HuH-7 (cell line): ENCODE measurements around the gene HHAT.
A peak's percentile ranks its signal among the peaks of the same experiment; 100 is the strongest.

Experiments used
- DNase-seq: peaks from one replicate; pipeline ENCODE4 v3.0.0; 2011; ENCODE audit warnings: low spot score

HHAT gene

DNA sequence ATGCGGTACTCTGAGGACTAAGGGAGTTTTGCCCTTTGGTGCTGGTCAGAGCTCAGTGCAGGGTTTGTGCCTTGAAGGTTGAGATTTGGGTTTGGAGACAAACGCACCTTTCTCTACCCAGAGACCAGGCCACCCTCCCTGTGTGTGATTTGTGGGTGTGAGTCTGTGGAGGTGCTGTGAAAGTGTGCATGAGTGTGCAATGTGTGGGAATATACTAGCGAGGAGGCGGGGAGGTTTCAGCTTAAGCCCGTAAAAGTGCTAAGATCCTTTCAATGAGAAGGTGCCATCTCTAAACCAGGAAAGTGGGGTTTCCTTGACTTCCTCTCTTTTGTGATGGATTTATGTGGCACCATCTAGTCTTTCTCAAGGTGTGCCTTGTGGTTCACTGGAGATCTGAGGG lies 225.7 kb downstream of the HHAT start:
- no peak for DNase-seq

DNA sequence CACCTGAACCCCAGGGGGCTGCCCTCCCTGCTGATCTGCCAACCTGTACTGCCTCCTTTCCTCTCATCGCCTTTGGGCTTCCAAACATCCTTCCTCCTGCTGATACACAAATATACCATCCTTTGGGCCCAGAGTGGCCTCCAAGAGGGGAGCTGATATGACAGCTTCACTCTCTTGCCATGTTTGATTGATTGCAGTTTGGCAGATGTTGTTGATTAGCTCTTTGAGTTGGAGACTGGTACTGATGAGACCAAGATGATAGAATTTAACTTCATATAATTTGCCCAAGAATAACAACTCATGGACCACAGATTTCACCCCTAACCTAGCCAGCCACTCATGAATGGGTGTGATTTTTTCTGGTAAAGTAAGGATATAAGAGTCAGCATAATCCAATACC lies 227.8 kb downstream of the HHAT start:
- no peak for DNase-seq

DNA sequence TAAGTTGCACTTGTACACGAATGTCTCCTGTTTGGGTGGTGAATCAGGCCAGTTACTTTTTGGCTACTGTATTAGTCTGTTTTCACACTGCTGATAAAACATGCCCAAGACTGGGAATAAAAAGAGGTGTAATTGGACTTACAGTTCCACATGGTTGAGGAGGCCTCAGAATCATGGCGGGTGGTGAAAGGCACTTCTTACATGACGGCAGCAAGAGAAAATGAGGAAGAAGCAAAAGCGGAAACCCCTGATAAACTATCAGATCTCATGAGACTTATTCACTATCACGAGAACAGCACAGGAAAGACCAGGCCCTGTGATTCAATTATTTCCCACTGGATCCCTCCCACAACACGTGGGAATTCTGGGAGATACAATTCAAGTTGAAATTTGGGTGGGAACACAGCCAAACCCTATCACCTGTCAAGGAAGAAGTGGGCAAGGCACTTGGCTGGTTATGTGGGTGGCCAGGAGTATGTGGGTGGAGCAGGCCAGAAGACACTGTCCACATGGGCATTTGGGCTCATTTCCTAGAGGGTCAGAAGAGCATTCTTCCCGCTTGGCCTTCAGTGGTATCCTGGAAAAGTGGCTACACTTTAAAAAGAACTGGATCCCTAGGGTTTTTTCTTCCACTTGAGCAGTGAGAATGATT lies 228.8 kb downstream of the HHAT start:
- DNase-seq = no peak

DNA sequence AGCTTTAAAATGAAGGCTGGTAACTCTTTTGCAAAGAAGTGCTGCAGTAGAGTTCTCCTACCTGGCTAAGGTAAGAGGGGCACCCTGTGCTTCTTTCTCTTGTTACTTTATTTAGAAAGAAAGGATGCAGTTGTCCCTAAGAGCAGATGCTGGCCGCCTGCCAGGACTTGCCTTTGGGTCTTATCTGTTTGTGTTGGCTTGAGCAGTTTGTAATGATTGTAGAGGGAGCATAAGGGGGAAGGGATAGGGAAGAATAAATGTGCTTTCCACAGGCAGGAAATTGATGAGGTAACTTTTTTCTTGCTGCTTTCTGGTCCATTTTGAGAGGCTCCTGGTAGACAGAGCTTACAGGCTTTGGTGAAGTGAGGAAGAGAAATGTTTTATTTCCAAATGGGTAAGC lies 229.6 kb downstream of the HHAT start:
- DNase-seq = no peak

DNA sequence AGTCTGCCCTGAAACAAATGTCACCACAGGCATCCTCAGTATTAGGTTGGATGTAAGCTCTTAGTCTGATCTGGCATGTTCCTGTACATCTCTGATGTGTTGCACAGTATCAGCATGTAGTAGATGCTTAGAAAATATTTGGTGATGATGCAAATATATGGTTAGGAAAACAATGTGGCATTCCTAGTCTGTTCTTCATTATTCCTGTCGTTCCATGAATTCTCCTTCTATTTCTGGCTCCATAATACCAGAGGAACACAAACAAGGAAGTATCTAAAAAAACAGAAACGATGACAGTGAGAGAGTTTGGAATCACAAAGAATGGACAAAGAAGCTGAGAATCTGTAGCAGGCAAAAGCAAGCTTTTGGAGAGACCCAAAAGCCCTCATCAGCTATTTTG lies 236.6 kb downstream of the HHAT start:
- no peak for DNase-seq

DNA sequence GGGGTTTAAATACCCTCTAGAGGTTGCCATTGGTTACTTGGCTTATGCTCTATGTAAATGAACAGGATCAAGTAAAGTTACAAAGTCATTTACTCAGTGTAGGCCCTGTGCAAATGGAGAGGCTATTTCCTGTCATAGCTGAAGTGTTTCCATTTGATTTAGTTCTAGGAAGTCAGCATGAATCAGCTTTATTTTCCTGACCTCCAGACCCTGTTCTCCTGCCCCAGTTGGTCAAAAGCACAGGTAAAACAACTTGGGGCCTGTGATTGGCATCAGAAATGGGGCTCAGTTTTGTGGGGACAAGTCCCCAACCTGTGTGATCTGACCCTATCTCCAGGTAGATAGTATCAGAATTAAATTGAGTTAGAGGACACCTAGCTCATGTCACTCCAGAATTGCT lies 239.9 kb downstream of the HHAT start:
- no peak for DNase-seq

DNA sequence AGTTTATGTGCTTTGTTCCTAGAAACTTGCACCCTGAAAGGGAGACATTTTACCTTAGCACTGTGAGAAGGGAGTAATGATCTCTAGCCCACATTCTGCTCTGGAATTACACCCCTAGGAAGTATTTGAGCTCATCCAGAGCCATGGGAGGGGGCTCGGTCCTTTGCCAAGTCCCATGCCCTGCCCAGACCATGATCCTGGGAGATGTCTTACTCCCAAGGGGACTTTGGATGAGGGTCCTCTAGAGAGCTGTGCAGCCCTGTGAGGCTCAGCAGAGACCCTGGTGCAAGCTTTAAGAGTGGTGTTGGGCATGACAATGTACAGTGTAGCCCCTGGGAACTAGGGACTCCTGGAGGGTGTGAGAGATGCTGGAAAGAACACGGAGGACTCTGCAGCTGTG lies 241.4 kb downstream of the HHAT start:
- DNase-seq = no peak

DNA sequence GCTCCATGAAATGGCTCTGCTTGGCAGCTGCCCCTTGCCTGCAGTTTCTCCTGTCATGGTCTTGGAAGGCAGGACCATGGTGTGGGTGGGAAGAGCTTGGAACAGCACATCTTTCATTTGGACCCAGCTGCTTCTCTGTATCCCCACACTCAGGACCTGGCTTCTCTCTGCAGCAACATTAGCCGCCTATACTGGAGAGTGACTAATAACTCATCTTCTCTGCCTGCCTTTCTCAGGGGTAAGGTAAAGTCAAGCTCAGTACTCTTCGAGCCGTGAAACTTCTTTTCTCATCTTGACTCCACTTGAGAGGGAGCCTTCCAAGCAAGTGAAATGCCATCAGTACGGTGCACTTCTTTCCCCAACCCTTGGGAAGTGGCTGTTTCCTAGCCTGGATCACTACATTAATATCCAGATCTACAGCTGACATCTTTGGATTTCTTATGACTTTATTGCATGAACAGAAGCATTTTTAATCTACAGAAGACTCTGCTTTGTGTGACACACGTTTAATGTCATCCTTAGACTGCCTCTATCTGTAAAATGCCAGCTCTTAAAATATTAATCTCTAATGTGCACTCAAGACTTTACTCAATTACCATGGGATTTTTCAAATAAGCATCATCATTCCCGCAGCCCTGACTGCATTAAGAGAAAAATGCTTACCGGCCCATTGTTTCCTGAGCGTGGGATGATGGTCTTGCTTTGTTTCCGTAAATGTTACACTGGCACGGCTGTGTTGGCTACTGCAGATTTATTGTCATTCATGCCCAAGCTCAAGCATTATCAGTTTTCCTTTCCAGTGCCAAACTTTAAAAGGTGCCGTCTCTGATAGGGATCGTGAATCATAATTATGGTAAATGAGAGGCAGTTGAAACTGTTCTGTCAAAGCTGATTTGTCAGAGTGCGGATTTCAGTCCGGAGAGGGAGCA lies 242.9 kb downstream of the HHAT start:
- DNase-seq = no peak

DNA sequence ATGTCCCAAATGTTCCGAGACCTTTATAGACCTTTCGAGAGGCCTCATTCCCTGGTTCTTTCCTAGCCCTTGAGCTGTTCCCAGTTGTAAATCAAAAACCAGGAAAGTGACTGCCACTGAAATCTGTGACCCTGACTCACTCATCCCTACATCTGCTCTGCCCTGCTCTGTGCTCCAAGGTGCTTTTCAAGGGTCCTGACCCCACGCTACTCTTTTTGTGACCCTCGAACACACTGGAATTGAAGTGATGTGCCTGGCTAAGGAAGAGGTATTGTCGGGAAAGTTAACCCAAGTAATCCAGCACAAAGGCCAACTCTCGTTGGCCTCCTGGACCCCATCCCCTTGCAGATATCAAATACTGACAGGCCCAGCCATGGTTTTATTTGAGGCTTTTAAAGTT lies 244.4 kb downstream of the HHAT start:
- no peak for DNase-seq

DNA sequence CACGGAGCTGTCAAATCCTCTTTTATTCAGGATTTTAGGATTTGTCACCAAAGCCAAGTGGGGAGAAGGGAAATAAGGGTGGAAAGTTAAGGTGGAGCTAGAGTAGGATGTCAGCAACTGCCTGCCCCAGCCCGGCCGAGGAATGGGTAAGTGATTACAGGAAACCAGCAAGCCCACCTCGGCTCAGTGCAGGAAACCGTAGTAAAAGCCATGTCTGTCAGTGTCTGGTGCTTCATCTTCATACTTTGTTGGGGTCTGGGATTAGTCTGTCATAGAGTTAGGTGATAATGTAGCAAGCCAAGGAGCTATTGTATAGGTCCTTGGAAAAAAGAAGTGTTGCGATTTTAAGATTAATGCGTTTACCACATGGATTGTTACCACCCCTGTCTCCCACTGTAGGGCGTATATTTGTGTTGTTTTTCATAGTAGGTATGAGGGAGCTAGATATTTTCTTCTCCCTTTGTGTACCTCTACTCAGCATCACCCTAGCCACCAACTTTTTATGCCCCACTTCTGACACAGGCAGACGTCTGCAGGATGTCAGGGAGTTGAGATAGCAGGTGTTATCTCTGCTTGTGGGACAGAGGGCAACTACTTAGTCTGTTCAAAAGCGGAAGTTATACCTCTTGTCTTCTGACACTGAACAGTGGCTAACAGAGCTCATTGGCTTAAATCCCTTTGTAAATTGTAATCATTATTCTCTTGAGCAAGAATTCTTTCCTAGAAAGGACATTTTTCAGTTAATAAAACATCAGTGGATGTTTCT lies 253.7 kb downstream of the HHAT start:
- DNase-seq = no peak

DNA sequence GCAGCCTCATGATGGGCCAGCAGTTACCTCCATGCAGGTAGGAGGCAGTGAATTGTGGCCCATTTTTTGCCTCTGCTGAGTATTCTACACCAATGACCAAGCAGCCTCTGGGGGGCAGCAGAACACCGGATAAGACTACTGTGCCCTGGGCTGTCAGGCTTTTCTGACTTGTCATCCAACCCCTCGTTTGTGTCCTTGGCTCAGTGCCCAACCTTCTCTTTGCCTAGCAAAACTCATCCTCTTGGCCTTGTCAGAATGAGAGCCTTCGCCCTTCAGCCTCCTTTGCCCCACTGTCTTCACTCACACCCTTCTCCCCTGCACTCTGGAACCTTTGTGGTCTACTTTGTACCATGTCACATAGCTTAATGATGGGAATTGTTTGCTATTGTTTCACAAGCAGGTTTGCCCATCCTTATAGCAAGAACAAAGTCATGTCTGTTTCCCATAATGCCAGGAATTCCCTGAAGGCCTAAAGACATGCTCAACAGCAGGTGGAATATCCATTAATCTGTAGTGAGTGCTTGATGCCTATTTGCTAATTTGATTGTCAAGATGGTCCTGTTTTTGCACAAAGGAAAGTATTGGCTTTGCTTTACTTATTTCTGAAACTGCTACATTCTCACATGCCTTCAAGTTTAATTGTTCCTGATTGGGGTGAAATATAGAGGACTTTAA lies 255.9 kb downstream of the HHAT start:
- peak; percentile 58 for DNase-seq

DNA sequence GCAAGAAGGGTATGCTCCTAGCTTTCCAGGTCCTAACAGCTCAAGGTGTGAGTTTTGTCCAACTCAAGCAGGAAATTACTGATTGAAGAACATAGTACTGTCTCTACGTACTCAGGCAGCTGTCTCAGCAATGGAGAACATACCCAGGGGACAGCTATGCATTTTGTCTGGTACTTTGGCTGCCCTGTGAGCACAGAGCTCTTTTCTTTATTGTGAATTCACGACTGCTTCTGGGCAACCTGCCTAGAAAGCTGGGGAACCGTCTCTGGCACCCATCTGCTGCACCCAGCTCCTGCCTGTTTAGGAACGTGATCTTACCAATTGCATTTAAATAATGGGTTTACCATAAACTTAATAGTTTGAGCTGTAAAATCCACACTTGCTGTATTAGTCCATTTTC lies 258.1 kb downstream of the HHAT start:
- no peak for DNase-seq

DNA sequence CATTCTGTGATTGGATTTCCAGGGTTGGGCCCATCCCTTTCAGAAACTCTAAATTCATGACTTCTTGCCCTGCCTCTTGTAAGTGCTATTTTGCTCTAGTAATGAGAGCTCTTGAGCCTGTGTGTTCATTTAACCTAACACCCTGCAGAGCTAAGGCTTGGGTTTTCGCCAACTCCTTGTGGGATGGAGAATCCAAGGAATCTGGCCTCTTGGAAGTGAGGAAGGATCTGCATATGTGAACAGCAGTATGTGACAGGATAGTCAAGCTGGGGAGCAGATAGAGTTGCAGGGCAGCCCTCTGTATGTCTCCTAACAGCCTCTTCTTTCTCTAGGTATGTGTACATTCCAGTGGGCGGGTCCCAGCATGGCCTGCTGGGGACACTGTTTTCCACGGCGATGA lies 258.9 kb downstream of the HHAT start:
- DNase-seq = no peak

DNA sequence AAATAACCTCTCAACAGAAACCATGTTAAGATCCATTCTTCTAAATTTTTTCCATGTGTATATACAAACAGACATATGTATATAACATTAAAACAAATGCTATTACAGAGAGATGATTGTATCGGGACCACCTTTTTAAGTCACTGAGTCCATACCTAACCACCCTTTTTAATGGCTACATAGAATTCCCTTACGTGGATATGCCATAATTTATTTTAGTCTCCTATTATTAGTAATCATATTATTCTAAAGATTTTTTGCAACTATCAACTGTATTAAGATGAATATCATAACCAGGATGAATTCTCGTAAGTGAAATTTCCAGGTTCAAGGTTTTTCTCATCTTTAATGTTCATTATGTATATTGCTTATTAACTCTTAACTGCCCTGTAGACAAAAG lies 259.7 kb downstream of the HHAT start:
- DNase-seq = no peak

DNA sequence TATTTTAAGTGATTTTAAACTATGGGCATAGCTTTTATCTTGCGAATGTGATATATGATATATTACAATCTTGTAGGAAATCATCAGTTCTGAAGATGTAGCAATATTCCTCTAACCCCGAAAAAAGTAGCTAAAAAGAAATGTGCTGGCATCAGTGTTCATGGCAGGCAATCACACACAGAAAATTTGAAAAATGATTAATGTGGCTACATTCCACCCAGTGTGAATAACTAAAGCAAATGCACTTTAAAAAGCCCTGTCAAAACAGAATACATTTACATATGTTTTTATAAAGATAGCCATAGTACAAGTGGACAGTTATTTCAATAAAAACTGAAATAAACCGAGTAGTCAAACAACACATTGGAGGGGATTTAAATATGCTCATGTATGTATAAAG lies 260.2 kb downstream of the HHAT start:
- no peak for DNase-seq

DNA sequence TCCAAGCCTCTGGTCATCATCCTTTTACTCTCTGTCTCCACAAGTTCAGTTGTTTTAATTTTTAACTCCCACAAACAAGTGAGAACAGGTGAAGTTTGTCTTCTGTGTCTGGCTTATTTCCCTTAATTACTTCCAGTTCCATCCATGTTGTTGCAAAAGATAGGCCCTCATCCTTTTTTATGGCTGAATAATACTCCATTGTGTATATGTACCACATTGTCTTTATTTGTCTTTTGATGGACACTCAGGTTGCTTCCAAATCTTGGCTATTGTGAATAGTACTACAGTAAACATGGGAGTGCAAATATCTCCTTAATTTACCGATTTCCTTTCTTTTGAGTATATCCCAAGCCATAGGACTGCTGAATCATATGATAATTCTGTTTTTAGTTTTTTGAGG lies 262.5 kb downstream of the HHAT start:
- DNase-seq = no peak

DNA sequence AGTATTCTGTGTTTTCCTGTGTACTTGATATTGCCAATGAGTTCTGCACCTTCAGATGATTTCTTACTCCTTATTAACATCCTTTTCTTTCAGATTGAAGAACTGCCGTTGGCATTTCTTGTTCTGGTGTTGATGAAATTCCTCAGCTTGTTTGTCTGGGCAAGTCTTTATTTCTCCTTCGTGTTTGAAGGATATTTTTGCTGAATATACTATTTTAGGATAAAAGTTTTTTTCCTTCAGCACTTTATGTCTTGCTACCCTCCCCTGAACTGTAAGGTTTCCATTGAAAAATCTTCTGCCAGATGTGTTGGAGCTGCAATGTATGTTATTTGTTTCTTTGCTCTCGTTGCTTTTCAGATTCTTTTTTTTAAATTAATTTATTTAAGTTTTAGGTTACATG lies 265.9 kb downstream of the HHAT start:
- DNase-seq = no peak

DNA sequence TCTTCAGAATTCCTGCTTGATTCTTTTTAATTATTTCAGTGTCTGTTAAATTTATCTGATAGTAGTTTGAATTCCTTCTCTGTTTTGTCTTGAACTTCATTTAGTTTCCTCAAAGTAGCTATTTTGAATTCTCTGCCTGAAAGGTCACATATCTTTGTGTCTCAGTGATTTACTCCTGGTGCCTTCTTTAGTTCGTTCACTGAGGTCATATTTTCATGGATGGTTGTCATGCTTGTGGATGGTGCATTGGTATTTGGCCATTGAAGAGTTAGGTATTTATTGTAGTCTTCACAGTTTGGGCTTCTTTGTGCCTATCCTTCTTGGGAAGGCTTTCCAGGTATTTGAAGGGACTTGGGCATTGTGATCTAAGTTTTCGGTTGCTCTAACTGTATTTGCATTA lies 267.9 kb downstream of the HHAT start:
- no peak for DNase-seq

DNA sequence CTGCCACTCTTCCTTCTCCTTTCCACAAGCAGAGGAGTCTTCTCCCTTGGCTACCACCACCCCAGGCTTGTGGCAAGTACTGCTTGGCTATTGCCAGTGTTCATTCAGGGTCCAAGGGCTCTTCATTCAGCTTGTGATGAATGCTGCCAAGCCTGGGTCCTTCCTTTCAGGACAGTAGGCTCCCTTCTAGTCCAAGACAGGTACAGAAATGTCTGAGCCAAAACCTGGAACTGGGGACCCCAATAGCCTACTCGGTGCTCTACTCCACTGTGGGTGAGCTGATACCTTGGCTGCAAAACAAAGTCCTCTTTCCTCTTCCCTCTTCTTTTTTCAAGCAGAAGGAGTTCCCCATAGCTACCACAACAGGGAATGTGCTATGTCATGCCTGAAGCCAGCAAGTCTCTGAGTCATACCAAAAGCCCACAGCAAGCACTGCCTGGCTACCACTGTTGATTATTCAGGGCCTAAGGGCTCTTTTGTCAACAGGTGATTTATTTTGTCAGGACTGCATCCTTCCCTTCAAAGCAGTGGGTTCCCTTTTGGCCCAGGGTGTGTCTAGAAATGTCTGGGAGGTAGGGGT lies 268.9 kb downstream of the HHAT start:
- no peak for DNase-seq

DNA sequence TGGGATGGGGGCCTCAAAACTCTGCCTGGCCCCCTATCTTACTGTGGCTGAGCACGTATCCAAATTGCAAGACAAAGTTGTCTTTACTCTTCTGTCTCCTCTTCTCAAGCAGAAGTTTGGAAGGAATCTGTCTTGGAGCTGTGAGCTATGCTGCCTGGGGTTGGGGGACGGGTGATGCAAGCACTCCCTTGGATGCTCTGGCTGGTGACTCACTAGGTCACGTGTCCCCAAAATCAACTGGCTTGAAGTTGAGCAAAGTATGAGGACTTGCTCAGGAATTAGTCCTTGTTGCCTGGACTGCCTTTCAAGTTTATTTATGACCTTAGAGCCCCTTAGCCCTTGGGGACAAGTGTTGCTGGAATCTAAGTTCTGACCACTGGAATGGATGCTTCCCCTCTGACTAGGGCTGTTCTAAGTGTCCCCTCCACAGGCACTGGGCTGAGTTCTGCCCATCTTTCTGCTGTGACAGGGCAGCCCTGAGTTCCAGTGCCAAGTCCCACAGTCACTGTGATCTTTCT lies 269.5 kb downstream of the HHAT start:
- DNase-seq = no peak

DNA sequence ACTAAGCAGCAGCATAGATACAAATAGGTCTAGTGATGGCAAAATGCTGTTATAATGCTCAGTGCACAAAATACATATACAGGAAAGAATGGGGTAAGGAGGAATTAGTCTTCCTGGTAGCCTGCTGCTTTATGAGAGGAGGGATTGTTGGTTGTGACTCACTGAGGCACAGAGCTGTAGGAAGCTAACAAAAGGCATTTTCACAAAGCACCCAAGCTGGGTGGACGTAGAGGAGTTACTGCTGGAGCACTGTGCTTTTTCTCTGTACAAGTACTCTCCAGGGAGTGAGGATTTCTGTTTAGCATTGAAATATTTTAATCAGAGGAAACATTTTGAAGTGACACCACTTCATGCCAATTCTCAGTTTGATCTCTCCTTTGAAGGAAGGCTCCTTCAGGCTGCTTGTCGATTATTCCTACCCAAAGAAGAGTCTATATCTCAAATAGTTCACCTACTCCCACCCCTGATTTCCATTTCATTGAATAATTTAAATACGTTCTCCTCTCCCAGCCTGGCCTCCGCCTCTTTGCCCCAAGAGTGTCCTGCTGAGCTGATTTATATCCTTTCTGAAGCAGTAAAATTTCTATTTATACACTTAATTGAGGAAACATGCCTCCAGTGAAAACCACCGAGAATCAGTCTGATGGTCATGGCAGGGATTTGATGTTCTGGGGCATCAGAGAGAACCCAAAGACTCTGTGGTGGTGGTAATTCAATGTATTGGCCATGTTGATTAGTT lies 271.9 kb downstream of the HHAT start:
- no peak for DNase-seq
